Dedifferentiated amniotic fluid mesenchymal stem cell (primary cell): ENCODE measurements around the gene SDHAF4.
"Not testable (repeated sequence)": the region's sequence is repeated elsewhere in the genome, so short reads cannot be mapped to it uniquely, and the experiment has no call there.

Source experiments
- DNase-seq: peaks from one replicate; pipeline ENCODE4 v3.0.0-alpha.2; 2016; ENCODE audit errors: extremely low spot score

SDHAF4 gene

GRCh38 chr6:70592391-70593117 is 25.8 kb downstream of the SDHAF4 start:
- DNase-seq: no peak

GRCh38 chr6:70593118-70593486 is 26.4 kb downstream of the SDHAF4 start:
- DNase-seq: no peak

GRCh38 chr6:70599187-70599586 is 32.5 kb downstream of the SDHAF4 start:
- DNase-seq: no peak

- no peak for DNase-seq
Observed at GRCh38 chr6:70601014-70601413, 34.3 kb downstream of the SDHAF4 start.

GRCh38 chr6:70604254-70604653 is 37.5 kb downstream of the SDHAF4 start:
- DNase-seq: no peak

GRCh38 chr6:70607371-70607770 is 40.6 kb downstream of the SDHAF4 start:
- not testable (repeated sequence) for DNase-seq

- not testable (repeated sequence) for DNase-seq
Observed at GRCh38 chr6:70609181-70609580, 42.5 kb downstream of the SDHAF4 start.

- no peak for DNase-seq
Observed at GRCh38 chr6:70616728-70617260, 50.1 kb downstream of the SDHAF4 start.

GRCh38 chr6:70620746-70621145 is 54.0 kb downstream of the SDHAF4 start:
- no peak for DNase-seq

GRCh38 chr6:70622461-70622860 is 55.7 kb downstream of the SDHAF4 start:
- DNase-seq: no peak

- no peak for DNase-seq
Observed at GRCh38 chr6:70625436-70625835, 58.7 kb downstream of the SDHAF4 start.

GRCh38 chr6:70627500-70628254 is 60.9 kb downstream of the SDHAF4 start:
- no peak for DNase-seq

GRCh38 chr6:70629929-70630328 is 63.2 kb downstream of the SDHAF4 start:
- no peak for DNase-seq

- DNase-seq: no peak
Observed at GRCh38 chr6:70633870-70634269, 67.1 kb downstream of the SDHAF4 start.

GRCh38 chr6:70636596-70636995 is 69.9 kb downstream of the SDHAF4 start:
- DNase-seq: no peak

- no peak for DNase-seq
Observed at GRCh38 chr6:70638468-70638867, 71.7 kb downstream of the SDHAF4 start.
